Fibroblast of mammary gland (primary cell): ENCODE results near the gene MAP3K4.

Experiments used
- DNase-seq: peaks from one replicate; pipeline ENCODE4 v3.0.0-alpha.2; 2010; ENCODE audit warnings: low read depth
- H3K4me3 ChIP-seq: 2 replicates; pipeline ENCODE4 v1.5.1; 2011; ENCODE audit warnings: low read depth, mild to moderate bottlenecking, low read length, moderate library complexity; ENCODE audit not compliant: control insufficient read depth
- TF ChIP-seq, protein P1 (sequence below): conservative IDR thresholded peaks from 2 replicates; pipeline ENCODE4 v1.5.1; 2011; ENCODE audit warnings: low read depth, low read length, inconsistent platforms; ENCODE audit not compliant: control insufficient read depth, insufficient read depth

MAP3K4 gene

DNA sequence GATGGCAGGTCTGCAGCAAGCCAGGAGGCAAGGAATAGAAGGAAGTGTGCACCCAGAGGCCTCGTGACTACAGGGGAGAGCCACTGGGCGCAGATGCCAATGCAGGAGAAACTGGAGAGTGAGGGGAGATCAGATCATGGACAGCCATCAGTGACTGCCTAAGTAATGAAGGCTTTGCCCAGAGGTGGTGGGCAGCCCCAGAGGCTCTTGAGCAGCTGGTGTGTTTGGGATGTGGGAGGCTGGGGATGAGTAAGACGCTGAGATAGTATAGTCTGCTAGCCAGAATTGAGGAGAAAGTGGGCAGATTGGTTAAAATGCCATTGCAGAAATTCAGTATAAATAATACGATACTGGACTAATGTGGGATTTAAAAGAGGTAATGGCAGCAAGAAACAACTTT lies 111.9 kb downstream of the MAP3K4 start:
- H3K4me3 ChIP-seq: no peak overlapping the region
- TF ChIP-seq, protein P1, sequence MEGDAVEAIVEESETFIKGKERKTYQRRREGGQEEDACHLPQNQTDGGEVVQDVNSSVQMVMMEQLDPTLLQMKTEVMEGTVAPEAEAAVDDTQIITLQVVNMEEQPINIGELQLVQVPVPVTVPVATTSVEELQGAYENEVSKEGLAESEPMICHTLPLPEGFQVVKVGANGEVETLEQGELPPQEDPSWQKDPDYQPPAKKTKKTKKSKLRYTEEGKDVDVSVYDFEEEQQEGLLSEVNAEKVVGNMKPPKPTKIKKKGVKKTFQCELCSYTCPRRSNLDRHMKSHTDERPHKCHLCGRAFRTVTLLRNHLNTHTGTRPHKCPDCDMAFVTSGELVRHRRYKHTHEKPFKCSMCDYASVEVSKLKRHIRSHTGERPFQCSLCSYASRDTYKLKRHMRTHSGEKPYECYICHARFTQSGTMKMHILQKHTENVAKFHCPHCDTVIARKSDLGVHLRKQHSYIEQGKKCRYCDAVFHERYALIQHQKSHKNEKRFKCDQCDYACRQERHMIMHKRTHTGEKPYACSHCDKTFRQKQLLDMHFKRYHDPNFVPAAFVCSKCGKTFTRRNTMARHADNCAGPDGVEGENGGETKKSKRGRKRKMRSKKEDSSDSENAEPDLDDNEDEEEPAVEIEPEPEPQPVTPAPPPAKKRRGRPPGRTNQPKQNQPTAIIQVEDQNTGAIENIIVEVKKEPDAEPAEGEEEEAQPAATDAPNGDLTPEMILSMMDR: no peak
- DNase-seq: no peak

DNA sequence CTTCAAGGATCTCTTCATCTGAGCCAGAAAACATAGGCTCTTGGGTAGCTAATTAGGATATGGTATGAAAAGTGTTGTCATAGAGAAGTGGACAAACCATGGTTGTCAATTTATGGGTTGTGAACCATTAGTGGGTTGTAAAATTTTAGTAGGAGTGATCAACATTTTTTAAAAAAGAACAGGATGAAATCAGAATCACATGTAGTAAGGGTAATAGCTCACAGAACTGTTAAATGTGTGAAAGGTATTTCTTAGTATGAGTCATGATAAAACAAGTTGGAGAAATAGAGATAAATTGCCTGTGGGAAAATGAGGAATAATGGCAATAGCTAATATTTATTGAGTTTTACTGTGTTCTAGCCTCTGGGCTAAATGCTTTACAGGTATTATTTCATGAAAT lies 113.4 kb downstream of the MAP3K4 start:
- TF ChIP-seq, protein P1: no peak
- peak; percentile 66 for DNase-seq
- H3K4me3 ChIP-seq: no peak overlapping the region

DNA sequence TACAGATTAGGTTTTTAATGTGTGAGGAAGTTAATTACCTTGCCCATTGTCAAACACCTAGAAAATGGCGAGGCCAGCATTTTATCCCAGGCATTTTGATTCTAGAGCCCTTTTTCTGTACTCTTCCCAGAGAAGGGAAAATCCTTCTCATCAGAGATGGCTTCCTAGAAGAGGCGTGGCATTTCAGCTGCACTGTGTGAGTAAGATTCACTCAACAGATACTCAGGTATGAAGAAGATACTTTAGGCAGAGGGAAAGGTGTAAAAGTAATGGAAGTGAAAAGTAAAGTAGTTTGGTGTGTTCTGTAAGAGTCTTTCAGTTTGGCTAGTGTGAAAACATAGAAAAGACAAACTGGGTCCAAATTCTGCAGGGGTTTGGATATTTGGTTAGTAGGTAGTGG lies 113.8 kb downstream of the MAP3K4 start:
- no peak for DNase-seq
- H3K4me3 ChIP-seq: no peak overlapping the region
- TF ChIP-seq, protein P1: no peak

DNA sequence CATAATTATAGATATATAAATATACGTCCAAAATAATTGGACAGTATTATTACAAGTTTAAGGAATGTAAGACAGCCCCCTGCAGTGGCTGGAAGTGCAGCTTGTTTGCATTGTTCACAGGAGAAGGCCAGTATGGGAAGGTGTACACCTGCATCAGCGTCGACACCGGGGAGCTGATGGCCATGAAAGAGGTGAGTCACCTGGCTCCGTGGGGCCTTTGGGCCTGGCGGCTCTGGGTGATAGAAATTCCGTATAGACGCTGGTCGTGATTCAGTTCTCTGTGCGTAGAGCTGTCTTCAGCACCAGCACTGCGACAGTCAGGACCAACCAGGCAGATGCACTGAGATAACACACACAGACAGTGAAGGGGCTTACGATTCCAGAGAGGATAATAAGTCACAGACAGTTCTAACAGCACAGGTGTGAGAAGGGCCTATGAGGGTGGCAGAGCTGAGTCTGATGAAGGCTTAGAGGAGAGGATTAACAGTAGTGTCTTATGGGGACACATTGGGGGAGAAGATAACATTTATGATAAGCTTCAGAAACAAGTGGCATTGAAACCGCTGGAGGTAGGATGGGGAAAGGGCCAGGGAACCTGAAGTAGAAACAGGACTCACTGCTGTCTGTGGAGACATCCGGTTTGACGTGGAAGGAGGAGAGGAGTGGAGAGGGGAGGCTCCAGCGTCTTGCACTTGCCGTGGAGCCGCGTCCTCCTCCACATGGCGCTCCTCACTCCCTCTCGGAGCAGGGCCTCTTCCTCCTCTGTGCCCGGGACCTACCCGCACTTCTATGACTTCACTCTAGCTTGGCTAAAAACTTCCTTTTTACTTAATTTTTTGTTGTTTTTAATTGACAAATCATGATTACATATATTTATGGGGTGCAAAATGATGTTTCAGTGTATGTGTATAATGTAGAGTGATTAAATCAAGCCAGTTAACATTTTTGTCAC lies 116.5 kb downstream of the MAP3K4 start:
- H3K4me3 ChIP-seq: no peak overlapping the region
- TF ChIP-seq, protein P1: no peak
- DNase-seq: no peak

DNA sequence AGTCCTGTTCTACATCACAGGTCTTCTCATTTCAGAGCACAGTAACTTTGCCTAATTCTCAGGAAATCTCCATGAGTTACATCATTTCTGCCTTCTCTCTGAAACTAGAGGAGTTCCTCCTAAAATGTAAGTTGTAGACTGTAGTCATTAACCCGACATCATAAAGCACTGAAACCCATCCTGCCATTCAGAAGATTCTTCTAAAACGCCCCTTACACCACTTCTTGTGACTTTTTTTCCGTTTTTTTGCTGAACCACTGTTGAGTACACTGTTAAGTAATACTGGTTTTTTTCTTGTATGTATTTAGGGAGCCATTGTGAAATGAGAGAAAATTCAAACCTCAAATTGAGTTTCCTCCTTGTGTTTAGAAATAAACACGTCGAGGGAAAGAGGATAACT lies 117.3 kb downstream of the MAP3K4 start:
- DNase-seq: no peak
- no peak overlapping the region for H3K4me3 ChIP-seq
- TF ChIP-seq, protein P1: no peak

DNA sequence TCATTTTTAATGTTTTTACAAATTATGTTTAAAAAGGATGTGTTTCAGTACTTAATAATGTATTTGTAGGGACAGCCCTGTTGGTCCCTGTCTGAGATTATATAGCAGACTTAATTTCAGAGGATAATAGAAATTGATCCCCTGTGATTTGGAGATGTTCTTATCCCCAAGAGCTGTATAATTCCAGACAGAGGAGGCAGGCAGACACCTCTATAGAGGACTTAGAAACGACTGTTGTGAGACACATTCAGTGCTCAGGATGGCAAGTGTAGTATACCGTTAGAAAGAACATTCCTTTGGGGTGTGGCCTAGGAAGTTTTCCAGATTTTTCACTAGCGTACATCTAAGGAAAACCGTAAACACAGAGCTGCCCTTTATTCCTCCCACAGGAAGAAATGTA lies 117.8 kb downstream of the MAP3K4 start:
- no peak for DNase-seq

More for the DNA sequence above, 117.8 kb downstream of the MAP3K4 start:
- no peak overlapping the region for H3K4me3 ChIP-seq
- TF ChIP-seq, protein P1: no peak
